PC-3 (cell line): ENCODE measurements around the gene ZNF837. TPM values are rescaled to one million over a fixed set of nuclear protein-coding genes. Genes with fewer than 3 reads are reported as not detected.

Source experiments
- ATAC-seq: fragments of 200-7000 bp; cut with Tn5 transposase; 2 replicates; pipeline ENCODE4 v1.9.1; 2020; ENCODE audit warnings: mild to moderate bottlenecking, moderate library complexity
- BruUV-seq: library from RNA; stranded (reverse); fragments of 400-500 nt; replicated peaks from 2 replicates; lab custom pipeline; 2021; lab: Mats Ljungman, UMichigan
- CTCF ChIA-PET: fragments of 300-600 bp; sonication (Branson Sonifier 250); formaldehyde crosslinking; loops from one replicate; lab custom pipeline; 2022; ENCODE audit warnings: antibody characterized with exemption; lab: Charles Lee
- POLR2A ChIA-PET: fragments of 300-600 bp; sonication (Branson Sonifier 250); formaldehyde crosslinking; loops from one replicate; lab custom pipeline; 2022; ENCODE audit warnings: antibody characterized with exemption; ENCODE audit not compliant: unreplicated experiment; lab: Charles Lee
- DNase-seq: peaks from one replicate; pipeline ENCODE4 v3.0.0-alpha.2; 2015
- H2AFZ ChIP-seq: fragments of 300-600 bp; sonication (generic); 2 replicates; pipeline ENCODE4 v1.6.0; 2016; ENCODE audit warnings: antibody characterized with exemption, low read length
- H3F3A ChIP-seq: fragments of 300-600 bp; sonication (generic); one replicate; pipeline ENCODE4 v1.6.0; 2017; ENCODE audit warnings: antibody characterized with exemption, low read length, control low read depth, mild to moderate bottlenecking; ENCODE audit not compliant: unreplicated experiment
- H3K27ac ChIP-seq: fragments of 300-600 bp; sonication (generic); 2 replicates; pipeline ENCODE4 v1.5.1; 2016; ENCODE audit warnings: mild to moderate bottlenecking, low read length
- H3K27me3 ChIP-seq: fragments of 300-600 bp; sonication (generic); 2 replicates; pipeline ENCODE4 v1.6.1; 2016; ENCODE audit warnings: low read length, mixed read lengths
- H3K36me3 ChIP-seq: fragments of 300-600 bp; sonication (generic); 2 replicates; pipeline ENCODE4 v1.6.1; 2016; ENCODE audit warnings: low read depth, mixed run types, low read length, mixed read lengths
- H3K4me1 ChIP-seq: fragments of 300-600 bp; sonication (generic); 2 replicates; pipeline ENCODE4 v1.5.1; 2016; ENCODE audit warnings: low read length; ENCODE audit not compliant: insufficient read depth
- H3K4me2 ChIP-seq: fragments of 300-600 bp; sonication (generic); 2 replicates; pipeline ENCODE4 v1.6.0; 2016; ENCODE audit warnings: low read length
- H3K4me3 ChIP-seq: fragments of 300-600 bp; sonication (generic); 2 replicates; pipeline ENCODE4 v1.5.1; 2016; ENCODE audit warnings: mild to moderate bottlenecking, low read length, mixed read lengths
- H3K79me2 ChIP-seq: fragments of 300-600 bp; sonication (generic); 2 replicates; pipeline ENCODE4 v1.6.1; 2017; ENCODE audit warnings: low read length, mixed read lengths
- H3K9ac ChIP-seq: fragments of 300-600 bp; sonication (generic); 2 replicates; pipeline ENCODE4 v1.6.0; 2016; ENCODE audit warnings: mild to moderate bottlenecking, low read length
- H3K9me2 ChIP-seq: fragments of 300-600 bp; sonication (generic); replicated peaks from 2 replicates; pipeline ENCODE4 v1.6.1; 2016; ENCODE audit warnings: mixed run types, low read length, mixed read lengths
- H3K9me3 ChIP-seq: fragments of 300-600 bp; sonication (generic); 2 replicates; pipeline ENCODE4 v1.6.1; 2016; ENCODE audit warnings: low read length, mixed read lengths
- H4K20me1 ChIP-seq: fragments of 300-600 bp; sonication (generic); 2 replicates; pipeline ENCODE4 v1.6.1; 2016; ENCODE audit warnings: low read length, mixed read lengths
- CTCF ChIP-seq: fragments of 300-600 bp; sonication (generic); conservative IDR thresholded peaks from 2 replicates; pipeline ENCODE4 v1.5.1; 2017; ENCODE audit warnings: antibody characterized with exemption, low read depth, mild to moderate bottlenecking, low read length
- EZH2 ChIP-seq: fragments of 300-600 bp; sonication (generic); IDR thresholded peaks from one replicate; pipeline ENCODE4 v1.6.1; 2017; ENCODE audit warnings: antibody characterized with exemption, mild to moderate bottlenecking, low read length; ENCODE audit not compliant: unreplicated experiment
- EZH2phosphoT487 ChIP-seq: fragments of 300-600 bp; sonication (generic); IDR thresholded peaks from 2 replicates; pipeline ENCODE4 v1.6.1; 2018; ENCODE audit warnings: mild to moderate bottlenecking, antibody characterized with exemption, low read length, borderline replicate concordance
- intact Hi-C: fragments of 100-400 bp; cut with micrococcal nuclease; formaldehyde crosslinking; loops from 2 replicates; pipeline ENCODE4 v1.9.0; 2023
- total RNA-seq: library from RNA; depleted of rRNA; stranded (reverse); fragments of >200 nt; gene quantifications from 2 replicates; pipeline ENCODE4 v1.2.3, GENCODE V29; 2014

ZNF837 gene
- total RNA-seq, 1 experiment from 2014 or later = 9.5 TPM

- no peak for ATAC-seq
- Histone ChIP-seq H3K9me3 (no peaks in the 10 kb centered on the region), H3K79me2 (no peaks in the 10 kb centered on the region), H3K36me3 (no peaks in the 10 kb centered on the region), H3K4me3 (no peak overlapping the region), H3K27me3 (peaks cover 7% of the 10 kb centered on the region), H3K9ac (no peak overlapping the region), H3K4me2 (no peak overlapping the region), H2AFZ (no peak overlapping the region), H4K20me1 (no peaks in the 10 kb centered on the region), H3K9me2 (no peaks in the 10 kb centered on the region), H3F3A (no peaks in the 10 kb centered on the region), H3K27ac (no peak overlapping the region), H3K4me1 (no peaks in the 10 kb centered on the region)
- BruUV-seq = no TSS peak
- no peak for DNase-seq
- intact Hi-C loops = no loop called here
- TF ChIP-seq EZH2phosphoT487 (no peak), CTCF (no peak), EZH2 (no peak)
- ChIA-PET CTCF (no interaction called here), POLR2A (no interaction called here)
These were observed 25.5 kb downstream of the ZNF837 start for GRCh38 chr19:58355215-58355796.

GRCh38 chr19:58354478-58355030 is 26.3 kb downstream of the ZNF837 start:
- Histone ChIP-seq H3K4me1 (no peaks in the 10 kb centered on the region), H3K27me3 (peaks cover 15% of the 10 kb centered on the region), H4K20me1 (no peaks in the 10 kb centered on the region), H3K9me2 (no peaks in the 10 kb centered on the region), H3K36me3 (no peaks in the 10 kb centered on the region), H3F3A (no peaks in the 10 kb centered on the region), H3K9me3 (no peaks in the 10 kb centered on the region), H3K27ac (no peak overlapping the region), H3K79me2 (no peaks in the 10 kb centered on the region), H2AFZ (no peak overlapping the region), H3K9ac (no peak overlapping the region), H3K4me2 (no peak overlapping the region), H3K4me3 (no peak overlapping the region)
- BruUV-seq = no TSS peak
- CTCF ChIA-PET = no interaction called here
- intact Hi-C loops = no loop called here
- TF ChIP-seq CTCF = no peak
- no peak for TF ChIP-seq EZH2
- TF ChIP-seq EZH2phosphoT487 = no peak
- POLR2A ChIA-PET = no interaction called here
- DNase-seq (no peak), ATAC-seq (no peak)

- TF ChIP-seq EZH2phosphoT487 = no peak
- TF ChIP-seq EZH2 = no peak
- TF ChIP-seq CTCF = no peak
- Histone ChIP-seq H3K27me3 (peaks cover 19% of the 10 kb centered on the region), H3K27ac (no peak overlapping the region), H3K79me2 (no peaks in the 10 kb centered on the region), H3F3A (no peaks in the 10 kb centered on the region), H3K9me3 (no peaks in the 10 kb centered on the region), H3K36me3 (no peaks in the 10 kb centered on the region), H3K9me2 (no peaks in the 10 kb centered on the region), H3K4me1 (no peaks in the 10 kb centered on the region), H2AFZ (no peak overlapping the region), H3K4me2 (no peak overlapping the region), H3K9ac (no peak overlapping the region), H4K20me1 (no peaks in the 10 kb centered on the region), H3K4me3 (no peak overlapping the region)
- DNase-seq = no peak
- intact Hi-C loops = no loop called here
- no peak for ATAC-seq
- ChIA-PET CTCF (no interaction called here), POLR2A (no interaction called here)
- no TSS peak for BruUV-seq
These were observed 26.9 kb downstream of the ZNF837 start for GRCh38 chr19:58353717-58354477.
